HepG2 (cell line): ENCODE measurements around the gene UGT1A4. TPM values are rescaled to one million over a fixed set of nuclear protein-coding genes. Genes with fewer than 3 reads are reported as not detected.

ENCODE experiments used
- ATAC-seq: fragments of 200-7000 bp; cut with Tn5 transposase; 3 replicates; pipeline ENCODE4 v1.9.1; 2020; ENCODE audit warnings: mild to moderate bottlenecking, moderate library complexity
- BruUV-seq: library from RNA; stranded (reverse); fragments of 400-500 nt; replicated peaks from 2 replicates; lab custom pipeline; 2021; lab: Mats Ljungman, UMichigan
- CTCF ChIA-PET: fragments of 300-600 bp; formaldehyde crosslinking; extraction: SDS; loops from one replicate; lab custom pipeline; 2021; ENCODE audit warnings: low total read pairs, inconsistent platforms, low intra/inter-chr PET ratio; lab: Yijun Ruan, JAX
- POLR2A ChIA-PET: fragments of 350-600 bp; sonication (Branson Sonifier 250); formaldehyde crosslinking; loops from one replicate; lab custom pipeline; 2020; ENCODE audit warnings: antibody characterized with exemption, inconsistent platforms; lab: Yijun Ruan, JAX
- DNase-seq: peaks from one replicate; pipeline ENCODE4 v3.0.0-alpha.2; 2015; ENCODE audit warnings: low spot score
- FAIRE-seq: peaks from 3 replicates; lab custom pipeline; 2011; peaks lifted over from hg19 to GRCh38; lab: Jason Lieb, UNC
- H2AFZ ChIP-seq: one replicate; pipeline ENCODE4 v1.6.1; 2011; ENCODE audit warnings: low read length, inconsistent platforms
- H3K27ac ChIP-seq: fragments of 300-600 bp; 3 replicates; pipeline ENCODE4 v1.8.0; 2011; ENCODE audit warnings: mixed run types, mild to moderate bottlenecking, mixed read lengths, low read length, inconsistent platforms; ENCODE audit not compliant: insufficient read depth; ENCODE audit errors: extremely low read length
- H3K27me3 ChIP-seq, 2 experiments: fragments of 200-600 bp in 1 of 2; 2 replicates in 1 of 2; 3 replicates in 1 of 2; pipeline versions ENCODE4 v1.6.0 to v1.8.0; 2011; ENCODE audit warnings: low read length in 2 of 2, mild to moderate bottlenecking in 2 of 2, moderate library complexity in 2 of 2, inconsistent platforms in 1 of 2; ENCODE audit not compliant: insufficient read depth in 2 of 2, control insufficient read depth in 1 of 2
- H3K36me3 ChIP-seq, 2 experiments: fragments of 200-600 bp in 1 of 2; replicated peaks in 1 of 2; 2 replicates in 1 of 2; 3 replicates in 1 of 2; pipeline versions ENCODE4 v1.5.1 to v1.8.0; 2011; ENCODE audit warnings: low read length in 2 of 2, inconsistent platforms in 1 of 2; ENCODE audit not compliant: insufficient read depth in 2 of 2, control insufficient read depth in 1 of 2
- H3K4me1 ChIP-seq: 2 replicates; pipeline ENCODE4 v1.5.1; 2012; ENCODE audit warnings: low read length, inconsistent platforms; ENCODE audit not compliant: insufficient read depth
- H3K4me2 ChIP-seq: 2 replicates; pipeline ENCODE4 v1.6.0; 2011; ENCODE audit warnings: low read depth, low read length, inconsistent platforms
- H3K4me3 ChIP-seq, 3 experiments: fragments of 200-600 bp in 1 of 3; sonication (generic), shearing (Covaris generic) in 1 of 3; replicated peaks in 1 of 3; 2 replicates each; pipeline ENCODE4 v1.5.1; 2011 to 2016; ENCODE audit warnings: low read length in 3 of 3, inconsistent platforms in 2 of 3, low read depth in 2 of 3, mild to moderate bottlenecking in 2 of 3, control low read depth in 1 of 3, mixed read lengths in 1 of 3; ENCODE audit not compliant: insufficient read depth in 1 of 3
- H3K79me2 ChIP-seq: one replicate; pipeline ENCODE4 v1.6.1; 2011; ENCODE audit warnings: low read length, inconsistent platforms; ENCODE audit not compliant: insufficient read depth
- H3K9ac ChIP-seq: 2 replicates; pipeline ENCODE4 v1.6.0; 2011; ENCODE audit warnings: mild to moderate bottlenecking, low read depth, low read length, inconsistent platforms; ENCODE audit not compliant: insufficient read depth
- H3K9me3 ChIP-seq: 2 replicates; pipeline ENCODE4 v1.5.1; 2012; ENCODE audit warnings: mild to moderate bottlenecking, low read length
- H4K20me1 ChIP-seq: 2 replicates; pipeline ENCODE4 v1.6.0; 2011; ENCODE audit warnings: inconsistent platforms, mild to moderate bottlenecking, low read length, moderate library complexity; ENCODE audit not compliant: insufficient read depth
- ATF6 ChIP-seq: sonication (generic); formaldehyde crosslinking; conservative IDR thresholded peaks from 2 replicates; pipeline ENCODE4 v1.4.0; 2020; ENCODE audit warnings: missing genetic modification reagents
- IRX3 ChIP-seq: sonication (generic); formaldehyde crosslinking; IDR thresholded peaks from 2 replicates; pipeline ENCODE4 v1.8.1; 2023; ENCODE audit warnings: mild to moderate bottlenecking, low read depth, missing genetic modification reagents, borderline replicate concordance
- TBX3 ChIP-seq: fragments of 450-650 bp; IDR thresholded peaks from 2 replicates; pipeline ENCODE4 v1.6.1; 2017; ENCODE audit warnings: antibody characterized with exemption, mild to moderate bottlenecking, inconsistent platforms, borderline replicate concordance
- TOPORS ChIP-seq: sonication (generic); formaldehyde crosslinking; IDR thresholded peaks from 2 replicates; pipeline ENCODE4 v1.8.0; 2023; ENCODE audit warnings: mild to moderate bottlenecking, missing genetic modification reagents
- ZFP91 ChIP-seq: sonication (generic); formaldehyde crosslinking; IDR thresholded peaks from 2 replicates; pipeline ENCODE4 v1.9.0; 2022; ENCODE audit warnings: missing genetic modification reagents, mild to moderate bottlenecking, borderline replicate concordance
- ZNF607 ChIP-seq: sonication (generic); formaldehyde crosslinking; IDR thresholded peaks from 2 replicates; pipeline ENCODE4 v1.5.1; 2020; ENCODE audit warnings: missing genetic modification reagents, mild to moderate bottlenecking, borderline replicate concordance
- WGBS: methylation state at CpG from one replicate; pipeline ENCODE4 v1.1.6; 2017; ENCODE audit warnings: low lambda C conversion rate; 5-methylcytosine and 5-hydroxymethylcytosine counted together
- in situ Hi-C: cut with HindIII; loops from 2 replicates; pipeline ENCODE4 v1.10.0; 2017; ENCODE audit warnings: low pct_unique_long_range_greater_than_20kb; ENCODE audit not compliant: extremely low pct_ligation_motif_present
- intact Hi-C: fragments of 100-400 bp; cut with micrococcal nuclease; formaldehyde crosslinking; loops from one replicate; pipeline ENCODE4 v1.10.0; 2022; ENCODE audit not compliant: unreplicated experiment
- polyA plus RNA-seq, 8 experiments: library from polyadenylated mRNA; depleted of rRNA in 3 of 8; stranded (reverse) in 7 of 8; unstranded in 1 of 8; fragments of >200 nt; fragmentation: Illumina TruSeq in 4 of 8; extraction: Trizol in 4 of 8; gene quantifications; 2 replicates each; pipeline versions ENCODE4 v1.2.1 to v1.2.3, GENCODE V29; 2011 to 2016; ENCODE audit warnings: low read depth in 4 of 8, missing spikeins in 1 of 8, mixed read lengths in 1 of 8; ENCODE audit not compliant: insufficient read depth in 1 of 8
- total RNA-seq, 5 experiments: library from RNA; depleted of rRNA; stranded (reverse); fragments of >200 nt; fragmentation: Illumina TruSeq; extraction: Trizol; gene quantifications; 2 replicates each; pipeline ENCODE4 v1.2.3, GENCODE V29; 2016; ENCODE audit warnings: low read depth in 1 of 5

Gene UGT1A4
- total and polyA plus RNA-seq, 2 of the 13 experiments (the other 11 are each of a cell fraction or from before 2014, with no cell fraction given) = not detected

- no peak for ATAC-seq
- Histone ChIP-seq H3K9me3 (peaks cover 5% of the 10 kb centered on the region; the same call in 1 of the 2 replicates), H2AFZ (no peak overlapping the region), H3K27ac (no peak overlapping the region), H3K27me3 (peaks cover 3 to 58% of the 10 kb centered on the region in 2 experiments; a peak in 4 of 5 replicates), H3K4me3 (no peak overlapping the region)
- ChIA-PET POLR2A (no interaction called here), CTCF (no interaction called here)
- DNase-seq = no peak
- in situ Hi-C loops (no loop called here), intact Hi-C loops (no loop called here)
- no peak for FAIRE-seq
- 57% methylated on average over 6 of the region's 6 CpGs for WGBS
- TF ChIP-seq TOPORS (CRISPR knock-in tag) = no peak
- no peak for TF ChIP-seq ZFP91 (CRISPR knock-in tag)
- no peak for TF ChIP-seq ZNF607 (CRISPR knock-in tag)
- TF ChIP-seq TBX3 = no peak
- TF ChIP-seq IRX3 (CRISPR knock-in tag) = no peak
- TF ChIP-seq, all 625 proteins: peak for 0
- H3K4me1 ChIP-seq = no peaks in the 10 kb centered on the region
- H3K9ac ChIP-seq = no peak overlapping the region
- no peak overlapping the region for H3K4me2 ChIP-seq
- no peaks in the 10 kb centered on the region for H3K36me3 ChIP-seq
- H3K79me2 ChIP-seq = no peaks in the 10 kb centered on the region
- no peaks in the 10 kb centered on the region for H4K20me1 ChIP-seq
- no TSS peak for BruUV-seq
Observed at GRCh38 chr2:233775414-233775813, 56.9 kb downstream of the UGT1A4 start.

- DNase-seq = no peak
- WGBS = 31% methylated on average over 2 of the region's 2 CpGs
- Histone ChIP-seq H3K36me3 (no peaks in the 10 kb centered on the region), H4K20me1 (no peaks in the 10 kb centered on the region), H3K4me1 (no peaks in the 10 kb centered on the region), H3K9ac (no peak within 1 kb of the TSS), H3K79me2 (no peaks in the 10 kb centered on the region), H3K9me3 (peaks cover 5% of the 10 kb centered on the region; the same call in 1 of the 2 replicates), H3K27ac (no peak within 1 kb of the TSS), H3K27me3 (peaks cover 3 to 58% of the 10 kb centered on the region in 2 experiments; a peak in 4 of 5 replicates), H3K4me2 (no peak within 1 kb of the TSS), H2AFZ (no peak within 1 kb of the TSS), H3K4me3 (no peak within 1 kb of the TSS)
- FAIRE-seq = no peak
- CTCF ChIA-PET = no interaction called here
- POLR2A ChIA-PET = no interaction called here
- ATAC-seq = no peak
- no TSS peak for BruUV-seq
- intact Hi-C loops (no loop called here), in situ Hi-C loops (no loop called here)
- TF ChIP-seq ATF6 (no peak), IRX3 (CRISPR knock-in tag) (no peak)
Observed at GRCh38 chr2:233778030-233778429, 59.5 kb downstream of the UGT1A4 start, which contains the start of gene MROH2A. MROH2A (plus strand) TSS chr2:233778330; CDS start chr2:233779359, 1,029 bp downstream.
